Measurements from ENCODE around the gene ISG20L2.

DNA sequence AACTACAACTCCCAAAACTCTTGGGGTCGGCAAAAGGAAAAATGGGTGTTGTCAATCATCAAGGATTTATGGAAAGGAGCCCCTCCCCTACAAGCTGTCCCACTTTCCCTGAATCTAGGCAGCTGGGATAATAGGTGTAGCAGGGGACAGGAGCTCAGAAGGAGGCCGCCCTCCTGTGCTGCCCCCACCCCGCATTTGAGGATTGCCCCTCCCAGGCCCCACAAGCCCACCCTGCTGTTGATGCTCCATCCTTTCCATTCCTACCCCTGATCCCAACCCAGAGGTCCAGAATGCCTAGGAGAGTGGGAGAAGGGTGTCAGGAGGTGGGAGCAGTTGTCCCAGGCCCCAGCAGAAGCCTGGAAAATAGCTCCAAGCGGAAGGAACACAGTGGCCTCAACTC lies 14.2 kb upstream of the ISG20L2 start:
- TF ChIP-seq, protein P1, sequence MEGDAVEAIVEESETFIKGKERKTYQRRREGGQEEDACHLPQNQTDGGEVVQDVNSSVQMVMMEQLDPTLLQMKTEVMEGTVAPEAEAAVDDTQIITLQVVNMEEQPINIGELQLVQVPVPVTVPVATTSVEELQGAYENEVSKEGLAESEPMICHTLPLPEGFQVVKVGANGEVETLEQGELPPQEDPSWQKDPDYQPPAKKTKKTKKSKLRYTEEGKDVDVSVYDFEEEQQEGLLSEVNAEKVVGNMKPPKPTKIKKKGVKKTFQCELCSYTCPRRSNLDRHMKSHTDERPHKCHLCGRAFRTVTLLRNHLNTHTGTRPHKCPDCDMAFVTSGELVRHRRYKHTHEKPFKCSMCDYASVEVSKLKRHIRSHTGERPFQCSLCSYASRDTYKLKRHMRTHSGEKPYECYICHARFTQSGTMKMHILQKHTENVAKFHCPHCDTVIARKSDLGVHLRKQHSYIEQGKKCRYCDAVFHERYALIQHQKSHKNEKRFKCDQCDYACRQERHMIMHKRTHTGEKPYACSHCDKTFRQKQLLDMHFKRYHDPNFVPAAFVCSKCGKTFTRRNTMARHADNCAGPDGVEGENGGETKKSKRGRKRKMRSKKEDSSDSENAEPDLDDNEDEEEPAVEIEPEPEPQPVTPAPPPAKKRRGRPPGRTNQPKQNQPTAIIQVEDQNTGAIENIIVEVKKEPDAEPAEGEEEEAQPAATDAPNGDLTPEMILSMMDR (IDR thresholded peaks at IDR 0.05; ENCODE audit: low read depth, low read length, poor library complexity, severe bottlenecking), result no peak
- TF ChIP-seq EZH2phosphoT487 (IDR thresholded peaks at IDR 0.05; ENCODE audit: borderline replicate concordance, low read length), result no peak
